H1 (cell line): ENCODE results near the gene YWHAE. TPM values are rescaled to one million over a fixed set of nuclear protein-coding genes. Genes with fewer than 3 reads are reported as not detected.

Experiments
- CTCF ChIA-PET: fragments of 300-600 bp; sonication (Branson Sonifier 250); formaldehyde crosslinking; loops from one replicate; lab custom pipeline; 2021; ENCODE audit not compliant: partially characterized antibody; lab: Charles Lee
- POLR2A ChIA-PET: fragments of 300-600 bp; sonication (Branson Sonifier 250); formaldehyde crosslinking; loops from one replicate; lab custom pipeline; 2021; ENCODE audit warnings: inconsistent platforms; ENCODE audit not compliant: partially characterized antibody; lab: Charles Lee
- DNase-seq, 2 experiments: peaks; one replicate each; pipeline versions ENCODE4 v3.0.0 to v3.0.0-alpha.2; 2010 to 2022; ENCODE audit warnings: low spot score in 2 of 2, low read depth in 1 of 2, mixed read lengths in 1 of 2
- FAIRE-seq: peaks from 2 replicates; lab custom pipeline; 2011; peaks lifted over from hg19 to GRCh38; lab: Jason Lieb, UNC
- H2AFZ ChIP-seq: 2 replicates; pipeline ENCODE4 v1.8.1; 2012; ENCODE audit warnings: low read length, inconsistent platforms
- H2AK5ac ChIP-seq: 2 replicates; pipeline ENCODE4 v1.6.1; 2013; ENCODE audit warnings: low read depth, low read length
- H2BK120ac ChIP-seq: replicated peaks from 2 replicates; pipeline ENCODE3; 2013; ENCODE audit warnings: low read depth, low read length, inconsistent platforms
- H2BK12ac ChIP-seq: 2 replicates; pipeline ENCODE4 v1.6.1; 2013; ENCODE audit warnings: low read depth, low read length
- H2BK15ac ChIP-seq: 2 replicates; pipeline ENCODE4 v1.6.1; 2013; ENCODE audit warnings: low read length
- H2BK20ac ChIP-seq: 2 replicates; pipeline ENCODE4 v1.6.1; 2013; ENCODE audit warnings: low read length
- H2BK5ac ChIP-seq: 2 replicates; pipeline ENCODE4 v1.6.1; 2013; ENCODE audit warnings: low read depth, low read length
- H3K14ac ChIP-seq: 2 replicates; pipeline ENCODE4 v1.6.1; 2013; ENCODE audit warnings: inconsistent platforms; ENCODE audit not compliant: insufficient read length
- H3K18ac ChIP-seq: 2 replicates; pipeline ENCODE4 v1.6.1; 2013; ENCODE audit warnings: low read length; ENCODE audit errors: extremely low read depth
- H3K23ac ChIP-seq: 2 replicates; pipeline ENCODE4 v1.6.1; 2013; ENCODE audit warnings: inconsistent platforms; ENCODE audit not compliant: insufficient read length
- H3K23me2 ChIP-seq: 2 replicates; pipeline ENCODE4 v1.6.1; 2013; ENCODE audit warnings: low read depth, low read length
- H3K27ac ChIP-seq: 2 replicates; pipeline ENCODE4 v1.6.1; 2011; ENCODE audit warnings: low read depth, low read length, inconsistent platforms
- H3K27me3 ChIP-seq, 4 experiments: replicated peaks in 1 of 4; 1 replicate in 1 of 4; 2 replicates in 3 of 4; pipeline versions ENCODE4 v1.6.1 to v1.8.1; 2011 to 2013; ENCODE audit warnings: low read length in 3 of 4, mild to moderate bottlenecking in 3 of 4, inconsistent platforms in 2 of 4, mixed read lengths in 2 of 4, moderate library complexity in 1 of 4; ENCODE audit not compliant: control insufficient read depth in 3 of 4, insufficient read depth in 3 of 4; ENCODE audit errors: extremely low read depth in 1 of 4
- H3K36me3 ChIP-seq, 4 experiments: 2 replicates each; pipeline versions ENCODE4 v1.6.1 to v1.8.1; 2011 to 2013; ENCODE audit warnings: mild to moderate bottlenecking in 4 of 4, low read length in 3 of 4, moderate library complexity in 2 of 4, control low read depth in 1 of 4, inconsistent platforms in 1 of 4; ENCODE audit not compliant: insufficient read depth in 4 of 4, control insufficient read depth in 2 of 4
- H3K4ac ChIP-seq: replicated peaks from 2 replicates; pipeline ENCODE3; 2013; ENCODE audit warnings: low read length, low read depth, mixed read lengths, inconsistent platforms; ENCODE audit not compliant: insufficient read length
- H3K4me1 ChIP-seq, 4 experiments: replicated peaks in 1 of 4; 1 replicate in 1 of 4; 2 replicates in 3 of 4; pipeline versions ENCODE4 v1.6.1 to v1.8.1; 2011 to 2013; ENCODE audit warnings: low read length in 3 of 4, inconsistent platforms in 2 of 4, mixed read lengths in 1 of 4; ENCODE audit not compliant: insufficient read depth in 4 of 4, control insufficient read depth in 3 of 4
- H3K4me2 ChIP-seq, 2 experiments: 2 replicates each; pipeline versions ENCODE4 v1.6.1 to v1.8.1; 2011 to 2013; ENCODE audit warnings: low read depth in 2 of 2, low read length in 2 of 2, control low read depth in 1 of 2, inconsistent platforms in 1 of 2, mild to moderate bottlenecking in 1 of 2; ENCODE audit not compliant: insufficient read depth in 1 of 2
- H3K4me3 ChIP-seq, 4 experiments: fragments of 200-600, 300-600 bp in 1 of 4; sonication (generic), shearing (Covaris generic), sonication (Bioruptor Twin) in 1 of 4; 2 replicates each; pipeline versions ENCODE4 v1.5.1 to v1.8.1; 2011 to 2016; ENCODE audit warnings: low read length in 4 of 4, low read depth in 3 of 4, control low read depth in 2 of 4, inconsistent platforms in 2 of 4, mild to moderate bottlenecking in 2 of 4, mixed read lengths in 1 of 4, moderate library complexity in 1 of 4; ENCODE audit not compliant: insufficient read depth in 2 of 4; ENCODE audit errors: extremely low read depth in 1 of 4
- H3K56ac ChIP-seq: replicated peaks from 2 replicates; pipeline ENCODE3; 2013; ENCODE audit warnings: low read depth, mild to moderate bottlenecking, mixed read lengths, low read length, inconsistent platforms; ENCODE audit not compliant: insufficient read length
- H3K79me1 ChIP-seq: 2 replicates; pipeline ENCODE4 v1.6.1; 2013; ENCODE audit warnings: low read depth, low read length, control low read depth
- H3K79me2 ChIP-seq, 2 experiments: 2 replicates each; pipeline versions ENCODE4 v1.6.1 to v1.8.1; 2012 to 2013; ENCODE audit warnings: low read length in 2 of 2, mild to moderate bottlenecking in 2 of 2, inconsistent platforms in 1 of 2; ENCODE audit not compliant: insufficient read depth in 2 of 2, control insufficient read depth in 1 of 2
- H3K9ac ChIP-seq, 4 experiments: replicated peaks in 1 of 4; 1 replicate in 1 of 4; 2 replicates in 3 of 4; pipeline versions ENCODE4 v1.6.1 to v1.8.1; 2011 to 2013; ENCODE audit warnings: low read depth in 3 of 4, low read length in 3 of 4, control low read depth in 2 of 4, mild to moderate bottlenecking in 2 of 4, moderate library complexity in 2 of 4, inconsistent platforms in 1 of 4; ENCODE audit errors: extremely low read depth in 1 of 4
- H3K9me3 ChIP-seq, 2 experiments: 2 replicates each; pipeline versions ENCODE4 v1.6.1 to v1.8.1; 2012 to 2013; ENCODE audit warnings: mild to moderate bottlenecking in 2 of 2, moderate library complexity in 2 of 2, control low read depth in 1 of 2, inconsistent platforms in 1 of 2, low read depth in 1 of 2, low read length in 1 of 2, mixed read lengths in 1 of 2; ENCODE audit not compliant: insufficient read depth in 2 of 2
- H4K20me1 ChIP-seq, 2 experiments: replicated peaks in 1 of 2; 2 replicates each; pipeline versions ENCODE3 to v1.8.1; 2011 to 2013; ENCODE audit warnings: inconsistent platforms in 2 of 2, low read length in 2 of 2, mild to moderate bottlenecking in 1 of 2; ENCODE audit not compliant: insufficient read depth in 2 of 2, control insufficient read depth in 1 of 2
- H4K5ac ChIP-seq: 2 replicates; pipeline ENCODE4 v1.6.1; 2013; ENCODE audit warnings: low read length, low read depth, mixed read lengths, inconsistent platforms; ENCODE audit not compliant: insufficient read length
- H4K8ac ChIP-seq: 2 replicates; pipeline ENCODE4 v1.8.0; 2013; ENCODE audit warnings: mild to moderate bottlenecking, moderate library complexity, low read length, inconsistent platforms; ENCODE audit not compliant: insufficient read depth; ENCODE audit errors: extremely low read depth
- H4K91ac ChIP-seq: replicated peaks from 2 replicates; pipeline ENCODE3; 2013; ENCODE audit warnings: low read length, mixed read lengths, inconsistent platforms; ENCODE audit not compliant: insufficient read length
- CHD1 ChIP-seq: IDR thresholded peaks from 2 replicates; pipeline ENCODE4 v1.6.1; 2012; ENCODE audit warnings: low read depth, low read length, improper control_type of control experiment
- E2F6 ChIP-seq: IDR thresholded peaks from 2 replicates; pipeline ENCODE4 v1.6.1; 2012; ENCODE audit warnings: inconsistent platforms
- GTF2F1 ChIP-seq: IDR thresholded peaks from 2 replicates; pipeline ENCODE4 v1.6.1; 2012; ENCODE audit warnings: low read depth, low read length, improper control_type of control experiment, borderline replicate concordance
- HDAC6 ChIP-seq: IDR thresholded peaks from one replicate; pipeline ENCODE4 v1.7.1; 2012; ENCODE audit warnings: low read depth, mild to moderate bottlenecking, inconsistent platforms, low read length, moderate library complexity
- SIX5 ChIP-seq: IDR thresholded peaks from 2 replicates; pipeline ENCODE4 v1.6.1; 2011; ENCODE audit warnings: mild to moderate bottlenecking, low read depth, low read length
- SP4 ChIP-seq: IDR thresholded peaks from 2 replicates; pipeline ENCODE4 v1.6.1; 2012; ENCODE audit warnings: low read length, inconsistent platforms
- SRF ChIP-seq: IDR thresholded peaks from 2 replicates; pipeline ENCODE4 v1.6.1; 2011; ENCODE audit warnings: mild to moderate bottlenecking, low read depth, low read length, moderate library complexity
- TBP ChIP-seq: IDR thresholded peaks from 2 replicates; pipeline ENCODE4 v1.6.1; 2011; ENCODE audit warnings: low read depth, low read length, improper control_type of control experiment
- TCF12 ChIP-seq: IDR thresholded peaks from 2 replicates; pipeline ENCODE4 v1.6.1; 2011; ENCODE audit warnings: low read depth, mild to moderate bottlenecking, low read length
- USF2 ChIP-seq: IDR thresholded peaks from 2 replicates; pipeline ENCODE4 v1.6.1; 2011; ENCODE audit warnings: low read length, improper control_type of control experiment
- YY1 ChIP-seq: IDR thresholded peaks from 2 replicates; pipeline ENCODE4 v1.6.1; 2011; ENCODE audit warnings: low read depth, mild to moderate bottlenecking, low read length
- WGBS, 2 experiments: shearing (Covaris generic) in 1 of 2; methylation state at CpG; one replicate each; pipeline versions ENCODE4 v1.1.6 to v1.1.7; 2013 to 2015; ENCODE audit warnings: low lambda C conversion rate in 2 of 2, mixed read lengths in 2 of 2, inconsistent platforms in 1 of 2, low coverage in 1 of 2, missing lambda C conversion rate in 1 of 2; ENCODE audit not compliant: insufficient replicate concordance in 2 of 2, insufficient coverage in 1 of 2, insufficient read length in 1 of 2; ENCODE audit errors: extremely low coverage in 1 of 2, missing lambda C conversion rate in 1 of 2; 5-methylcytosine and 5-hydroxymethylcytosine counted together
- polyA plus RNA-seq, 7 experiments: library from polyadenylated mRNA; depleted of rRNA in 3 of 7; stranded (reverse) in 5 of 7; unstranded in 2 of 7; fragments of >200 nt in 5 of 7; fragments of 200-250 nt in 2 of 7; gene quantifications; 1 replicate in 5 of 7; 2 replicates in 1 of 7; 4 replicates in 1 of 7; pipeline versions ENCODE4 v1.2.1 to v1.2.3, GENCODE V29; 2011 to 2013; ENCODE audit warnings: missing spikeins in 2 of 7, mixed read lengths in 2 of 7
- total RNA-seq: library from RNA; stranded (reverse); fragmentation: NEBNext Ultra II Directional; extraction: Animal tissue kit (Norgen Biotek cat#: 25700); gene quantifications from 2 replicates; pipeline ENCODE4 v1.2.1, GENCODE V29; 2021

Gene YWHAE
- total and polyA plus RNA-seq, 2 of the 8 experiments (the other 6 are each of a cell fraction or from before 2014, with no cell fraction given), result 559 to 1,186 TPM

GRCh38 chr17:1360975-1361374 lies 39.0 kb downstream of the YWHAE start:
- no peak overlapping the region for H4K5ac ChIP-seq
- no peak overlapping the region for H4K8ac ChIP-seq
- DNase-seq (no peak), FAIRE-seq (no peak)
- H2BK5ac ChIP-seq, result no peak overlapping the region
- H3K18ac ChIP-seq, result no peak overlapping the region
- H3K79me1 ChIP-seq, result peaks cover 7% of the 10 kb centered on the region; the same call in 1 of the 2 replicates
- H3K23me2 ChIP-seq, result no peaks in the 10 kb centered on the region; the same call in 1 of the 2 replicates
- no peak overlapping the region for H2BK12ac ChIP-seq
- no peak overlapping the region for H3K4me2 ChIP-seq
- H2BK20ac ChIP-seq, result no peak overlapping the region
- no peak overlapping the region for H4K91ac ChIP-seq
- H3K56ac ChIP-seq, result no peak overlapping the region
- H3K23ac ChIP-seq, result no peak overlapping the region
- no peak overlapping the region for H3K4ac ChIP-seq
- no peaks in the 10 kb centered on the region for H3K9me3 ChIP-seq
- POLR2A ChIA-PET, result interaction anchor here (1.0 kb wide), 1 partner anchor 37 kb away, joined by 4 read pairs; no protein-coding TSS in a partner anchor
- 0 out of 7 replicates have a peak, but pooled peaks cover 0 to 3% (median 0%) of the 10 kb centered on the region in 4 experiments for H3K4me1 ChIP-seq
- no peak overlapping the region for H3K27ac ChIP-seq
- peaks cover 15 to 86% of the 10 kb centered on the region in 2 experiments for H3K79me2 ChIP-seq
- no peaks in the 10 kb centered on the region for H3K27me3 ChIP-seq
- no peak overlapping the region for H2BK15ac ChIP-seq
- no peak overlapping the region for H2BK120ac ChIP-seq
- H3K9ac ChIP-seq, result no peak overlapping the region
- peaks cover 20 to 79% (median 40%) of the 10 kb centered on the region in 4 experiments for H3K36me3 ChIP-seq
- H2AK5ac ChIP-seq, result no peak overlapping the region
- no peak overlapping the region for H3K4me3 ChIP-seq
- CTCF ChIA-PET, result interaction anchor here (0.6 to 5.9 kb wide), 6 partner anchors 9 to 366 kb away, joined by 3 to 36 read pairs (median 8); no protein-coding TSS in a partner anchor
- no peak overlapping the region for H3K14ac ChIP-seq
- no peak overlapping the region for H2AFZ ChIP-seq
- WGBS, 2 experiments, result 96% methylated on average over 12 of the region's 12 CpGs; no CpG with 5 or more reads in 1 of the 2 experiments
- H4K20me1 ChIP-seq, result peaks cover 19% of the 10 kb centered on the region in 2 experiments
- TF ChIP-seq SP4 (no peak), SIX5 (no peak), CHD1 (no peak), YY1 (no peak), SRF (no peak), USF2 (no peak), HDAC6 (no peak), TCF12 (no peak), GTF2F1 (no peak), E2F6 (no peak), TBP (no peak)
